ENCODE measurements around the gene GPC5.

GPC5 gene

DNA sequence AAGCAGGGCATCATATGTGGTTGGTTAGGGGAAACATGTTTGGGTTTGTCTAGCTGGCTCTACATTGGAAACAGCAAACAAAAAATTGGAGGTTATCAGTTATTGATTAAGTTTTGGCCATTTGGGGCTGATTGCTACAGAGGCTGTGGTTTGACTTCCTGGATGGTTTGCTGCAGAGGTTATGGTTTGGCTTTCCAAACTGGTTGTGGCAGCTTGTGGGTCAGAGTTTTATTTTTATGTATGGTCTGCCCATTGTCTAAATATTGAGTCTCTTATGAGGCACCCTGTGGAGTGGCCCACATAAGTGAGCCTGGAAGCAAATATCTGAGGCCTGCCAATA is 261.6 kb downstream of the GPC5 start:
- no peak overlapping the region for H3K9ac ChIP-seq (ENCODE audit: low read length)
- H3K4me3 ChIP-seq (ENCODE audit: low read depth, low read length, poor library complexity, severe bottlenecking): no peak overlapping the region
- TF ChIP-seq EZH2 (IDR thresholded peaks at IDR 0.05; ENCODE audit: borderline replicate concordance, low read length): no peak
- TF ChIP-seq, protein P1, sequence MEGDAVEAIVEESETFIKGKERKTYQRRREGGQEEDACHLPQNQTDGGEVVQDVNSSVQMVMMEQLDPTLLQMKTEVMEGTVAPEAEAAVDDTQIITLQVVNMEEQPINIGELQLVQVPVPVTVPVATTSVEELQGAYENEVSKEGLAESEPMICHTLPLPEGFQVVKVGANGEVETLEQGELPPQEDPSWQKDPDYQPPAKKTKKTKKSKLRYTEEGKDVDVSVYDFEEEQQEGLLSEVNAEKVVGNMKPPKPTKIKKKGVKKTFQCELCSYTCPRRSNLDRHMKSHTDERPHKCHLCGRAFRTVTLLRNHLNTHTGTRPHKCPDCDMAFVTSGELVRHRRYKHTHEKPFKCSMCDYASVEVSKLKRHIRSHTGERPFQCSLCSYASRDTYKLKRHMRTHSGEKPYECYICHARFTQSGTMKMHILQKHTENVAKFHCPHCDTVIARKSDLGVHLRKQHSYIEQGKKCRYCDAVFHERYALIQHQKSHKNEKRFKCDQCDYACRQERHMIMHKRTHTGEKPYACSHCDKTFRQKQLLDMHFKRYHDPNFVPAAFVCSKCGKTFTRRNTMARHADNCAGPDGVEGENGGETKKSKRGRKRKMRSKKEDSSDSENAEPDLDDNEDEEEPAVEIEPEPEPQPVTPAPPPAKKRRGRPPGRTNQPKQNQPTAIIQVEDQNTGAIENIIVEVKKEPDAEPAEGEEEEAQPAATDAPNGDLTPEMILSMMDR (IDR thresholded peaks at IDR 0.05; ENCODE audit: low read length): no peak
- no peaks in the 10 kb centered on the region for H3K4me1 ChIP-seq (ENCODE audit: insufficient read depth, low read length, severe bottlenecking)
- H3K27ac ChIP-seq (ENCODE audit: low read depth, low read length, poor library complexity, severe bottlenecking): no peak overlapping the region
- no peaks in the 10 kb centered on the region for H3F3A ChIP-seq (ENCODE audit: insufficient read depth, low read length)
- H3K9me3 ChIP-seq (ENCODE audit: low read length): no peaks in the 10 kb centered on the region
- no peaks in the 10 kb centered on the region for H3K79me2 ChIP-seq (ENCODE audit: insufficient read depth, low read length)
- no peak overlapping the region for H3K4me2 ChIP-seq (ENCODE audit: low read length)
- no peaks in the 10 kb centered on the region for H3K36me3 ChIP-seq (ENCODE audit: insufficient read depth, low read length)
- no peaks in the 10 kb centered on the region for H3K27me3 ChIP-seq (ENCODE audit: insufficient read depth, low read length)
- H2AFZ ChIP-seq (ENCODE audit: low read length): no peak overlapping the region
- no peaks in the 10 kb centered on the region for H3K9me2 ChIP-seq (ENCODE audit: low read depth, low read length)
- no peaks in the 10 kb centered on the region for H4K20me1 ChIP-seq (ENCODE audit: insufficient read depth, low read length)

DNA sequence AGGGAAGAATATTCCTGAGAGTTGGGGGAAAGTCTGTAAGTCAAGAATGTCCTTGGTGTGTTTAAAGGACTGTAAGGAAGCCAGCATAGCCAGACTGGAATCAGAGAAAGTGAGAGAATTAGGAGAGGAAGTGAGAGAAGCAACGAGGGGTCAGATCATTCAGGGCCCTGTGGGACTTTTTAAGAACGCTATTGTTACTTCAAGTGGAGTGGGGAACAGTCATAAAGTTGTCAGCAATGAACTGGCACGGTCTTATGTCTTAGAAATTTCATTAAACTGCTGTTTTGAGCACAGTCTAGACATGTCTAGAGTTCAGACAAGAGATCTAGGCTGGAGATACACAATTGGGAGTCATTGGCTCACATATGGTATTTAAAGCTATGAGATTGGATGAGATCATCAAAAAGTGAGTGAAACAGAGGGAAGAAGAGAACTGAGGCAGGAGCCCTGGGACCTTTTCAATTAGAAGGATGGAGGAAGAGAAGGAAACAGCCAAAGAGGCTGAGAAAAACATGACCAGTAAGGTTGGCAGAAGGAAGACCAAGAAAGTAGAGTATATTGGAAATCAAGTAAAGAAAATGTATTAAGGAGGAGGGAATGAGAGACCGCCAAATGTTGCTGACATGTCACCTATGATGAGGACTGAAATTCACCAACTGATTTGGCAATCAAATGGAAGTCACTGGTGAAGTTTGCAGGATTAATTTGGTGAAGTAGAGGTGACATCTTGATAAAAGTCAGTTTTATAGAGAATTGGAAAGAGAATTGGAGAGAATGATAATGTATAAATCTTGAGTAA is 263.5 kb downstream of the GPC5 start:
- no peak for TF ChIP-seq EZH2 (IDR thresholded peaks at IDR 0.05; ENCODE audit: borderline replicate concordance, low read length)
- TF ChIP-seq, protein P1 (IDR thresholded peaks at IDR 0.05; ENCODE audit: low read length): no peak

DNA sequence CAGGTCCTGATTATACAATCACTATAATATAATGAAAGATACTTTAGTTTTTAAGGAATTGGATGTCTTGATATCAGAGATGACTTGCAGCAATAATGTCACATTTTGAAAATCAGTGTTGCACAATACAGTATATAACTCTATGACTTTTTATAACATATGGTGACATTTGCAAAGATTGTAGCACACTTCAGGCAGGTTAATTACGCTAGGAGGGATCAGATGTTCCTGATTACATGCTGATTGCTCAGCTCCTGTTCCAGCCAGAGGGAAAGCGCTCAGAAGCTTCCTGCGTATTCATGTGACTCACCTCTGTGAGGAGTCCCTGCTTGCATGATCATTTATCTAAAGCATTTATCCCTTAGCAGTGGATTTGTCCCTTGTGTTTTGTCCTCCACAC is 265.6 kb downstream of the GPC5 start:
- Histone ChIP-seq H3K27me3 (ENCODE audit: insufficient read depth, low read length) (no peaks in the 10 kb centered on the region), H4K20me1 (ENCODE audit: insufficient read depth, low read length) (no peaks in the 10 kb centered on the region), H3K9me3 (ENCODE audit: low read length) (no peaks in the 10 kb centered on the region), H3K9me2 (ENCODE audit: low read depth, low read length) (no peaks in the 10 kb centered on the region), H3K79me2 (ENCODE audit: insufficient read depth, low read length) (no peaks in the 10 kb centered on the region), H3K36me3 (ENCODE audit: insufficient read depth, low read length) (no peaks in the 10 kb centered on the region), H3K4me3 (ENCODE audit: low read depth, low read length, poor library complexity, severe bottlenecking) (no peak overlapping the region), H3K27ac (ENCODE audit: low read depth, low read length, poor library complexity, severe bottlenecking) (no peak overlapping the region), H3K4me1 (ENCODE audit: insufficient read depth, low read length, severe bottlenecking) (no peaks in the 10 kb centered on the region), H3F3A (ENCODE audit: insufficient read depth, low read length) (no peaks in the 10 kb centered on the region), H3K4me2 (ENCODE audit: low read length) (no peak overlapping the region), H2AFZ (ENCODE audit: low read length) (no peak overlapping the region), H3K9ac (ENCODE audit: low read length) (no peak overlapping the region)
- TF ChIP-seq, protein P1 (IDR thresholded peaks at IDR 0.05; ENCODE audit: low read length): no peak
- TF ChIP-seq EZH2 (IDR thresholded peaks at IDR 0.05; ENCODE audit: borderline replicate concordance, low read length): no peak

More for the DNA sequence above, 263.5 kb downstream of the GPC5 start:
- Histone ChIP-seq H4K20me1 (ENCODE audit: insufficient read depth, low read length) (no peaks in the 10 kb centered on the region), H3K79me2 (ENCODE audit: insufficient read depth, low read length) (no peaks in the 10 kb centered on the region), H3K36me3 (ENCODE audit: insufficient read depth, low read length) (no peaks in the 10 kb centered on the region), H3K4me1 (ENCODE audit: insufficient read depth, low read length, severe bottlenecking) (no peaks in the 10 kb centered on the region), H3K4me3 (ENCODE audit: low read depth, low read length, poor library complexity, severe bottlenecking) (no peak overlapping the region), H2AFZ (ENCODE audit: low read length) (no peak overlapping the region), H3K27ac (ENCODE audit: low read depth, low read length, poor library complexity, severe bottlenecking) (no peak overlapping the region), H3K9me2 (ENCODE audit: low read depth, low read length) (no peaks in the 10 kb centered on the region), H3K4me2 (ENCODE audit: low read length) (no peak overlapping the region), H3F3A (ENCODE audit: insufficient read depth, low read length) (no peaks in the 10 kb centered on the region), H3K9ac (ENCODE audit: low read length) (no peak overlapping the region), H3K9me3 (ENCODE audit: low read length) (no peaks in the 10 kb centered on the region), H3K27me3 (ENCODE audit: insufficient read depth, low read length) (no peaks in the 10 kb centered on the region)

Measured in OCI-LY1 (cell line).